ENCODE data around the gene RAD51AP1. TPM values are rescaled to one million over a fixed set of nuclear protein-coding genes. Genes with fewer than 3 reads are reported as not detected.

Gene RAD51AP1
- total and polyA plus RNA-seq, 2 of the 8 experiments (the other 6 are each of a cell fraction or from before 2014, with no cell fraction given) = 29.7 to 48.3 TPM

GRCh38 chr12:4545195-4545594, 6.5 kb downstream of the RAD51AP1 start:
- Histone ChIP-seq H3K4me1 (replicated peaks in 1 of 4; ENCODE audit: control insufficient read depth in 3 of 4, insufficient read depth in 4 of 4, low read length in 3 of 4) (0 out of 7 replicates have a peak, but pooled peaks cover 0 to 3% (median 0%) of the 10 kb centered on the region in 4 experiments), H2AK5ac (ENCODE audit: low read depth, low read length) (no peak overlapping the region), H3K79me1 (ENCODE audit: low read depth, low read length) (no peaks in the 10 kb centered on the region), H3K9me3 (ENCODE audit: insufficient read depth in 2 of 2, low read depth in 1 of 2, low read length in 1 of 2) (no peaks in the 10 kb centered on the region), H2BK15ac (ENCODE audit: low read length) (no peak overlapping the region), H3K56ac (replicated peaks; ENCODE audit: insufficient read length, low read depth, low read length) (no peak overlapping the region), H3K4me2 (ENCODE audit: insufficient read depth in 1 of 2, low read depth in 2 of 2, low read length in 2 of 2) (no peak overlapping the region), H4K8ac (ENCODE audit: extremely low read depth, insufficient read depth, low read length) (no peak overlapping the region), H3K23me2 (ENCODE audit: low read depth, low read length) (no peaks in the 10 kb centered on the region), H3K23ac (ENCODE audit: insufficient read length) (no peak overlapping the region), H3K9ac (replicated peaks in 1 of 4; ENCODE audit: extremely low read depth in 1 of 4, low read depth in 3 of 4, low read length in 3 of 4) (no peak overlapping the region), H2BK20ac (ENCODE audit: low read length) (no peak overlapping the region), H3K27ac (ENCODE audit: low read depth, low read length) (no peak overlapping the region), H3K4ac (replicated peaks; ENCODE audit: insufficient read length, low read depth, low read length) (no peak overlapping the region), H2BK120ac (replicated peaks; ENCODE audit: low read depth, low read length) (no peak overlapping the region), H3K27me3 (replicated peaks in 1 of 4; ENCODE audit: control insufficient read depth in 3 of 4, extremely low read depth in 1 of 4, insufficient read depth in 3 of 4, low read length in 3 of 4) (no peaks in the 10 kb centered on the region), H2BK5ac (ENCODE audit: low read depth, low read length) (no peak overlapping the region), H2AFZ (ENCODE audit: low read length) (no peak overlapping the region), H3K18ac (ENCODE audit: extremely low read depth, low read length) (no peak overlapping the region), H4K91ac (replicated peaks; ENCODE audit: insufficient read length, low read length) (no peak overlapping the region), H4K5ac (ENCODE audit: insufficient read length, low read depth, low read length) (no peak overlapping the region), H3K36me3 (ENCODE audit: control insufficient read depth in 2 of 4, insufficient read depth in 4 of 4, low read length in 3 of 4) (peaks cover 0 to 63% (median 30%) of the 10 kb centered on the region in 4 experiments; a peak in 7 of 8 replicates), H4K20me1 (replicated peaks in 1 of 2; ENCODE audit: control insufficient read depth in 1 of 2, insufficient read depth in 2 of 2, low read length in 2 of 2) (peaks cover 0 to 2% of the 10 kb centered on the region in 2 experiments), H3K79me2 (ENCODE audit: control insufficient read depth in 1 of 2, insufficient read depth in 2 of 2, low read length in 2 of 2) (peaks cover 0 to 21% of the 10 kb centered on the region in 2 experiments; a peak in 2 of 4 replicates), H3K4me3 (ENCODE audit: extremely low read depth in 1 of 4, insufficient read depth in 2 of 4, low read depth in 3 of 4, low read length in 4 of 4) (no peak overlapping the region), H2BK12ac (ENCODE audit: low read depth, low read length) (no peak overlapping the region), H3K14ac (ENCODE audit: insufficient read length) (no peak overlapping the region)
- WGBS, 2 experiments (ENCODE audit: extremely low coverage in 1 of 2, insufficient coverage in 1 of 2, insufficient read length in 1 of 2, insufficient replicate concordance in 2 of 2, low coverage in 1 of 2, low lambda C conversion rate in 2 of 2, missing lambda C conversion rate in 1 of 2) = 86% methylated on average over 1 of the region's 1 CpG; no CpG with 5 or more reads in 1 of the 2 experiments
- ChIA-PET POLR2A (ENCODE audit: partially characterized antibody) (interaction anchor here (1.0 to 1.3 kb wide), 3 partner anchors 13 to 17 kb away, joined by 3 to 5 read pairs (median 4); partner anchors contain the start of gene DYRK4), CTCF (ENCODE audit: partially characterized antibody) (interaction anchor here (1.3 kb wide), 1 partner anchor 26 kb away, joined by 3 read pairs; no protein-coding TSS in a partner anchor)
- FAIRE-seq = no peak
- no peak for TF ChIP-seq TEAD4 (IDR thresholded peaks at IDR 0.05; ENCODE audit: low read depth, low read length)
- TF ChIP-seq, protein P1, sequence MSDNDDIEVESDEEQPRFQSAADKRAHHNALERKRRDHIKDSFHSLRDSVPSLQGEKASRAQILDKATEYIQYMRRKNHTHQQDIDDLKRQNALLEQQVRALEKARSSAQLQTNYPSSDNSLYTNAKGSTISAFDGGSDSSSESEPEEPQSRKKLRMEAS (IDR thresholded peaks at IDR 0.05) = no peak
- no peak for TF ChIP-seq NRF1 (IDR thresholded peaks at IDR 0.05; ENCODE audit: low read depth, low read length)
- no peak for DNase-seq (ENCODE audit: low read depth in 1 of 2, low spot score in 2 of 2)
